Measurements from ENCODE around the gene OSTF1. TPM values are rescaled to one million over a fixed set of nuclear protein-coding genes. Genes with fewer than 3 reads are reported as not detected.

Gene OSTF1
- total and polyA plus RNA-seq, 2 experiments from 2014 or later: 22.4 to 29.1 TPM

- no peaks in the 10 kb centered on the region for H3K27me3 ChIP-seq
- no peaks in the 10 kb centered on the region for H3K9me3 ChIP-seq (ENCODE audit: low read depth)
- H3K79me2 ChIP-seq: no peaks in the 10 kb centered on the region
- TF ChIP-seq EZH2phosphoT487 (IDR thresholded peaks at IDR 0.05; ENCODE audit: low read depth, severe bottlenecking, unreplicated experiment) (no peak), CTCF (IDR thresholded peaks at IDR 0.05; ENCODE audit: poor library complexity) (no peak), EZH2 (IDR thresholded peaks at IDR 0.05; ENCODE audit: borderline replicate concordance) (no peak)
- H3K4me3 ChIP-seq: no peak overlapping the region
- H3K9me2 ChIP-seq (replicated peaks; ENCODE audit: insufficient read depth): no peaks in the 10 kb centered on the region
- no peak overlapping the region for H3K4me2 ChIP-seq
- WGBS (ENCODE audit: low lambda C conversion rate, missing lambda C conversion rate): 70% methylated on average over 1 of the region's 1 CpG
- no peaks in the 10 kb centered on the region for H3K4me1 ChIP-seq (ENCODE audit: insufficient read depth)
- no peaks in the 10 kb centered on the region for H3K36me3 ChIP-seq (replicated peaks; ENCODE audit: insufficient read depth, low read depth)
- no peak overlapping the region for H2AFZ ChIP-seq
- no peak overlapping the region for H3K27ac ChIP-seq
- DNase-seq (ENCODE audit: low spot score): peak; percentile 22
- no peaks in the 10 kb centered on the region for H4K20me1 ChIP-seq (ENCODE audit: insufficient read depth, poor library complexity, severe bottlenecking)
Observed at GRCh38 chr9:75181750-75182149, 93.4 kb downstream of the OSTF1 start.

- H2AFZ ChIP-seq: no peak overlapping the region
- no peaks in the 10 kb centered on the region for H3K36me3 ChIP-seq (replicated peaks; ENCODE audit: insufficient read depth, low read depth)
- no peaks in the 10 kb centered on the region for H4K20me1 ChIP-seq (ENCODE audit: insufficient read depth, poor library complexity, severe bottlenecking)
- H3K9me2 ChIP-seq (replicated peaks; ENCODE audit: insufficient read depth): no peaks in the 10 kb centered on the region
- H3K4me1 ChIP-seq (ENCODE audit: insufficient read depth): no peaks in the 10 kb centered on the region
- no peaks in the 10 kb centered on the region for H3K9me3 ChIP-seq (ENCODE audit: low read depth)
- H3K4me2 ChIP-seq: no peak overlapping the region
- H3K79me2 ChIP-seq: no peaks in the 10 kb centered on the region
- H3K27me3 ChIP-seq: no peaks in the 10 kb centered on the region
- no peak for DNase-seq (ENCODE audit: low spot score)
- 95% methylated on average over 9 of the region's 9 CpGs for WGBS (ENCODE audit: low lambda C conversion rate, missing lambda C conversion rate)
- no peak for TF ChIP-seq EZH2 (IDR thresholded peaks at IDR 0.05; ENCODE audit: borderline replicate concordance)
- TF ChIP-seq EZH2phosphoT487 (IDR thresholded peaks at IDR 0.05; ENCODE audit: low read depth, severe bottlenecking, unreplicated experiment): no peak
- no peak for TF ChIP-seq CTCF (IDR thresholded peaks at IDR 0.05; ENCODE audit: poor library complexity)
- H3K4me3 ChIP-seq: no peak overlapping the region
- H3K27ac ChIP-seq: no peak overlapping the region
Observed at GRCh38 chr9:75183306-75183705, 95.0 kb downstream of the OSTF1 start.

GRCh38 chr9:75184471-75184870, 96.2 kb downstream of the OSTF1 start:
- H3K9me2 ChIP-seq (replicated peaks; ENCODE audit: insufficient read depth): no peaks in the 10 kb centered on the region
- 78% methylated on average over 3 of the region's 3 CpGs for WGBS (ENCODE audit: low lambda C conversion rate, missing lambda C conversion rate)
- no peaks in the 10 kb centered on the region for H3K79me2 ChIP-seq
- TF ChIP-seq CTCF (IDR thresholded peaks at IDR 0.05; ENCODE audit: poor library complexity) (no peak), EZH2 (IDR thresholded peaks at IDR 0.05; ENCODE audit: borderline replicate concordance) (no peak), EZH2phosphoT487 (IDR thresholded peaks at IDR 0.05; ENCODE audit: low read depth, severe bottlenecking, unreplicated experiment) (no peak)
- H3K36me3 ChIP-seq (replicated peaks; ENCODE audit: insufficient read depth, low read depth): no peaks in the 10 kb centered on the region
- H3K4me3 ChIP-seq: no peak overlapping the region
- H2AFZ ChIP-seq: no peak overlapping the region
- H4K20me1 ChIP-seq (ENCODE audit: insufficient read depth, poor library complexity, severe bottlenecking): no peaks in the 10 kb centered on the region
- no peaks in the 10 kb centered on the region for H3K4me1 ChIP-seq (ENCODE audit: insufficient read depth)
- DNase-seq (ENCODE audit: low spot score): no peak
- no peaks in the 10 kb centered on the region for H3K27me3 ChIP-seq
- no peak overlapping the region for H3K4me2 ChIP-seq
- H3K27ac ChIP-seq: no peak overlapping the region
- no peaks in the 10 kb centered on the region for H3K9me3 ChIP-seq (ENCODE audit: low read depth)

Data from hepatocyte (in vitro differentiated cells).